Measurements from ENCODE around the gene PRR11. TPM values are rescaled to one million over a fixed set of nuclear protein-coding genes. Genes with fewer than 3 reads are reported as not detected.
"Not testable (repeated sequence)": the region's sequence is repeated elsewhere in the genome, so short reads cannot be mapped to it uniquely, and the experiment has no call there.

PRR11 gene
- total RNA-seq (2014; rRNA removed; shearing (Covaris generic); ENCODE audit: low replicate concordance): 27.6 and 30.4 TPM in 2 replicates

GRCh38 chr17:59155439-59156177 is at the start of gene PRR11:
PRR11 (plus strand) TSS chr17:59155746; CDS start chr17:59169753, 14,007 bp downstream.
- H3K36me3 ChIP-seq: peaks cover 20% of the 10 kb centered on the region
- peak; percentile 99 for DNase-seq
- H3K27me3 ChIP-seq: no peaks in the 10 kb centered on the region
- H3K9me3 ChIP-seq: no peaks in the 10 kb centered on the region
- peak within 1 kb of the TSS; percentile 77 for H3K4me3 ChIP-seq

GRCh38 chr17:59105852-59106462 is 49.6 kb upstream of the PRR11 start:
- Histone ChIP-seq H3K36me3 (peaks cover 53% of the 10 kb centered on the region), H3K27me3 (no peaks in the 10 kb centered on the region)
- DNase-seq: peak; percentile 76

DNA sequence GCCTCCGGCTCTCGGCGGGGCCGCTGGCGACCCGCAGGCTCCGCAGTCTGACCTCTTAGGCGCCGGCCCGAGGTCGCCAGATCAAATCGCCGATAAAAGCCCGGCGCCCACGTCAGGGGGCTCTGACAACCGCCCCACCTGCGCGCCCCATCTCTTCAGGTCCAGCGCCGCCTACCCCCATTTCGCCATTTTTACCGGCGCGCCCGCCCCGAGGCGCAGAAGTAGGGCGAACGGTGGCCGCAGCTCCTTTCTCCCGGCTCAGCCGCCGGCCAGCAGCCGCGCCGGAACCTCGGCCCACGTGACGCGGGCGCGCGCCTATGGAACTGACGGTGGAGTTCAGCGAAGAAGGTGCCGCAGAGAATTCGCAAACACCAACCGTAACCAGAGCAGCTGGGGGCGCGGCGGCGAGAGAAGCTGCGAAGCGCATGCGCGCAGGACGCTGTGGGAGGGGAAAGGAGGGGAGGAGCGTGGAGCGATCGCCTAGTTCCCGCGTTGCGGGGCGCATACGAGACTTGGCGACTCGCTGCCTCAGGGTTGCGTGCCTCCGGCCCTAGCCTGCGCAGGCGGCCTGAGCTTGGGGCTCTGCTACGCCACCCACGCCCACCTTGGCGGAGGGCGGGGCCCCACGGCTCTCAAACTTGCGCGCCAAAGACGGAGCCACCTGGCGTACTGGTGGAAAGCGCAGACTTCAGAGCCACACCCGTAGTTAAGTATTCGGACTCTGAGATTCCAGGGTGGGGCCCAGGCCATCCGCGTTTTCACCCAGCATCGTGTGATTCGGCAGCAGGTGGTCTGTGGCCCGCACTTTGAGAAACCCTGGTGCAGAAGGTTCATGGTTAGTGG is 48.9 kb upstream of the PRR11 start, which contains the start of gene TRIM37:
TRIM37 (minus strand) TSS at position 418 of the 843 bp plus-strand sequence. CDS start 419 bp downstream, outside the sequence.
- H3K4me3 ChIP-seq: peak within 1 kb of the TSS; percentile 96
- no peaks in the 10 kb centered on the region for H3K27me3 ChIP-seq
- DNase-seq: peak; percentile 99
- no peaks in the 10 kb centered on the region for H3K9me3 ChIP-seq
- H3K36me3 ChIP-seq: peaks cover 57% of the 10 kb centered on the region

More at GRCh38 chr17:59105852-59106462, 49.6 kb upstream of the PRR11 start:
- Histone ChIP-seq H3K9me3 (no peaks in the 10 kb centered on the region), H3K4me3 (peak overlapping the region; percentile 96)

DNA sequence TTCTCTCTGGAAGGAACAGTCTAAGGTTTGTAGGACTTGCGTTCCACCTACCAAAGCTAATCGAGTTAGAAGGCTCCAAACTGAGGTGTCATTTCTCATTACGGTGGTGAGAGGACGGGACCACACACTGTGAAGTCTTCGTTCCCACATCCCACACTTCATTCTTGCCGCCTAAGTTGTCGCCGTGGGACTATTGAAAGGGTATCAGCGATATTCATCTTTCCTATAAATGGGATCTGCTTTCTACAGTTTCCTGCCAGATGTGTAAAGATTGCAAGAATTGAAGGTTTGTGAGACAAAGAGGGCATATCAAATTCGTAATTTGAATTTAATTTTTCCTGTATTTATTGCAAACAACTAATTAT is 48.3 kb upstream of the PRR11 start:
- DNase-seq: no peak
- peaks cover 56% of the 10 kb centered on the region for H3K36me3 ChIP-seq
- peak overlapping the region; percentile 96 for H3K4me3 ChIP-seq
- H3K9me3 ChIP-seq: no peaks in the 10 kb centered on the region
- H3K27me3 ChIP-seq: no peaks in the 10 kb centered on the region

DNA sequence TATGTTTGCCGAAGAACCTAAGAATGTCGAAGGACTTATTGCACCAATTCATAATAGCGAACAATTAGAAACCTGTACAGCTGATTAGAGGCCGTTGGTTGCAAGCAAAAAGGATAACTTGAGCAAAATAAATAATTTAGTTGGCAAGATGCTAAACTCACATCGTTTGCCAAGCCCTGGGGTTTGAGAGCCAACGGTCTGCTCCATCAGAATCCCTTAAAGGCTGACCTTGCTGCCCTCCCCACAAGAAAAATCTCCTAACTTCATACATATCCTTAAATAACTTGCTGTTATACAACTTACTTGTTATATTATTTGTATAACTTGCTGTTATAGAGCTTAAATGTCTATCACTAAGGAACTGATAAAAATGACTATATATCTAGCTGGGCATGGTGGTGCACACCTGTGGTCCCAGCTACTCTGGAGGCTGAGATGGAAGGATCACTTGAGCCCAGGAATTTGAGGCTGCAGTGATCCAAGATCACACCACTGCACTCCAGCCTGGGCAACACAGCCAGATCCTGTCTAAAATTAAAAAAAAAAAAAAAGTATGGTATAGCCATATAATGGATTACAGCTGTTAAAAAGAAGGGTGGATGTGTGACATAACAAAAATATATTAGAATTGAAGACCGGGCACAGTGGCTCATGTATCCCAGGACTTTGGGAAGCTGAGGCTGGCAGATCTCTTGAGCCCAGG is 47.0 kb upstream of the PRR11 start:
- H3K27me3 ChIP-seq: no peaks in the 10 kb centered on the region
- no peak overlapping the region for H3K4me3 ChIP-seq
- DNase-seq: no peak
- no peaks in the 10 kb centered on the region for H3K9me3 ChIP-seq
- H3K36me3 ChIP-seq: peaks cover 50% of the 10 kb centered on the region

DNA sequence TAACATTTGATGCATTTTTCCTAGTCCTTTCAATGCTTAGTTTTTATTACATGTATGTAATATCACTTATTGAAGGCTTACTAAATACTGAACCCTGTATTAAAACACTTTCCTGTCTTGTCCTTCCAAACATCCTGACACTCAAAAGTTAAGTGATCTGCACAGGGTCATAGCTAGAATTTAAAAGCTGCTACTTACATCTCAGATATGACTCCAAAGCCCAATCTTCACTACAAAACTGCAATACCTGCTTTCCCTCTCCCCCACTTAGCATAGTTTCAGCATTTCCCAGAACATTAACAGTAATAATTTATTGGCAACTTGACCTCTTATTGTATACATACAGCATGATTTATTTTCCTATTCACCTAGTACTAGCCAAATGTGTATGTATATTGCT is 44.6 kb upstream of the PRR11 start:
- Histone ChIP-seq H3K27me3 (no peaks in the 10 kb centered on the region), H3K36me3 (peaks cover 56% of the 10 kb centered on the region), H3K9me3 (no peaks in the 10 kb centered on the region), H3K4me3 (no peak overlapping the region)
- no peak for DNase-seq

- Histone ChIP-seq H3K27me3 (no peaks in the 10 kb centered on the region), H3K36me3 (peaks cover 53% of the 10 kb centered on the region), H3K4me3 (no peak overlapping the region), H3K9me3 (no peaks in the 10 kb centered on the region)
- DNase-seq: no peak
These were observed 44.0 kb upstream of the PRR11 start for GRCh38 chr17:59111539-59111938.

DNA sequence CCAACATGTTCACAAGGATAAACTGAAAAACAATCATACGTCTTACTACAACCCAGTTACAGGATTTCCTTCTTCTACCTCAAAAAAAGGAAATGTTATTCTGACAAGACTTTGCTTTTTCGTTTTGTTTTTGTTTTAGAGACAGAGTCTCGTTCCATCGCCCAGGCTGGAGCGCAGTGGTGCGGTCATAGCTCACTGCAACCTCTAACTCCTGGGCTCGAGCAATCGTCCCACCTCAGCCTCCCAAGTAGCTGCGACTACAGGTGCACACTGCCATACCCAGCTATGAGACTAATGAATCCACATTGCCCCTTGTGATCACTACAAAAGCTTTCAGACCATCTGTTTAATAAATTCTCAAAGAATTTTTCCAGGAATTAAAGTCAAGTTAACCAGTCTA is 40.1 kb upstream of the PRR11 start:
- Histone ChIP-seq H3K9me3 (no peaks in the 10 kb centered on the region), H3K4me3 (no peak overlapping the region), H3K27me3 (no peaks in the 10 kb centered on the region), H3K36me3 (peaks cover 63% of the 10 kb centered on the region)
- DNase-seq: no peak

DNA sequence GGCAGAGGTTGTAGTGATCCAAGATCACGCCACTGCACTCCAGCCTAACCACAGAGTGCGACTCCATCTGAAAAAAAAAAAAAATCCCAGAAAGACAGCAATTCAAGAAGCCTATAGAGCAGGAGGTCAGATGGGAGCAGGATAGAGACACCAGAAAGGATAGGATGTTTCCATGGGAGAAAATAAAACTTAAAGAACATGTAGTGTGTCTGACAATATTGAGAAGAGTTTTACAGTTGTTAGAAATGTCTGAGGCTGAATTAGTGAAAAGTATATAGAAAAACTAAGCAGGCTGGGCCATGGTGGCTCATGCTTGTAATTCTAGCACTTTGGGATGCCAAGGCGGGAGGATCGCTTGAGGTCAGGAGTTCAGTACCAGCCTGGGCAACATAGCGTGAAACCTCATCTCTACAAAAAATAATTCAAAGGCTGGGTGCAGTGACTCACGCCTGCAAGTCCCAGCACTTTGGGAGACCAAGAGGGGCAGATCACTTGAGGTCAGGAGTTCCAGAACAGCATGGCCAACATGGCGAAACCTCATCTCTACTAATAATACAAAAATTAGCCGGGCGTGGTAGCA is 33.6 kb upstream of the PRR11 start:
- Histone ChIP-seq H3K27me3 (no peaks in the 10 kb centered on the region), H3K9me3 (no peaks in the 10 kb centered on the region; the same call in none of the 2 replicates), H3K4me3 (no peak overlapping the region), H3K36me3 (peaks cover 75% of the 10 kb centered on the region)
- DNase-seq: peak; percentile 37

DNA sequence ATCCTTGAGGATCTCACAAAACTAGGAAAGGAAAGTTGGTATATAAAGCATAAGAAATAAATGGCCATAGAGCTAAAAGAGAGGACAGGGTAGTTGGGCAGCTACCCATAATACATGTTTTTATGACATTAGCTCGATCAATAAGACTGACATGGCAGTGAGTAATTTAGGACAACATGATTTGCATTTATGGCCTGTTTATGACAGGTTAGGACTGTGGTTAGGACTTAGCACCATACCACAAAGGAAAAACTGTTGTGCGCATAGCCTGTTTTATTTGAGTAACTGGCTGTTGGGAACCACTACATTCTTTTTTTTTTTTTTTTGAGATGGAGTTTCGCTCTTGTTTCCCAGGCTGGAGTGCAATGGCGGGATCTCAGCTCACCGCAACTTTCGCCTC is 30.9 kb upstream of the PRR11 start:
- Histone ChIP-seq H3K36me3 (peaks cover 71% of the 10 kb centered on the region), H3K9me3 (no peaks in the 10 kb centered on the region; the same call in none of the 2 replicates), H3K4me3 (no peak overlapping the region), H3K27me3 (no peaks in the 10 kb centered on the region)
- DNase-seq: no peak

- no peaks in the 10 kb centered on the region; the same call in none of the 2 replicates for H3K9me3 ChIP-seq
- no peak for DNase-seq
- peaks cover 52% of the 10 kb centered on the region for H3K36me3 ChIP-seq
- no peak overlapping the region for H3K4me3 ChIP-seq
- no peaks in the 10 kb centered on the region for H3K27me3 ChIP-seq
These were observed 28.6 kb upstream of the PRR11 start for GRCh38 chr17:59126809-59127417.

DNA sequence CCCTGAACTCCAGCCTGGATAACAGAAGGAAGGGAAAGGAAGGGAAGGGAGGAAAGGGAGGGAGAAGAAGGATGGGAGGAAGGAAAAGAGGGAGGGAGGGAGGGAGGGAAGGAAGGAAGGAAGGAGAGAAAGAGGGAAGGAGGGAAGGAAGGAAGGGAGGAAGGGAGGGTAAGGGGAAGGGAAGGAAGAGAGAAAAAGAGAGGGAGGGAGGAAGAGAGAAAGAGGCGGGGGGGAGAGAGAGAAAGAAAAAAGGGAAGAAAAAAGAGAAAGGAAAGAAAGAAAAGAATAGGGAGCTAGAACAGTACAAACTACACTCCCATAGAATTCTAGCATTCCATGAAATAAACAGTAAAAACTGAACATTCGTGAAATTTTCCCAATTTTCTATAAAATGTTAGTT is 25.7 kb upstream of the PRR11 start:
- H3K36me3 ChIP-seq: peaks cover 32% of the 10 kb centered on the region

DNA sequence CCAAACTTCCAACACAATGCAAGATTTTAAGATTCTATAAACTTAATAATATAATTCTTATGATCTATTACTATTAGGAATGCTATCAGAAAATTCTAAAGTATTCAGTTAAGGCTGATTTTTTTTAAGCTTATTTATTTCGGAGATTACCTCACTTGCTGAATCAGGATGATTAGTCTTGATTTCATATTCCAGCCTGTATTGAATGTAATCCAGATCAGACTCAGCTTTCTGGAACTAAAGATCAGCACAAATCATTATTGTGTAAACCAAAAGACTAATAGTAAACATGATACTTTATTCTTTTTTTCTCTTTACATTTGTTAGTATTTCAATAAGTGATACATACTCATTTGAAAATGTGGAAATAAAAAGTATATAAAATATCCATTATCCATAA is 24.4 kb upstream of the PRR11 start:
- peaks cover 31% of the 10 kb centered on the region for H3K36me3 ChIP-seq
- DNase-seq: no peak
- no peaks in the 10 kb centered on the region for H3K27me3 ChIP-seq
- H3K9me3 ChIP-seq: no peaks in the 10 kb centered on the region; the same call in 1 of the 2 replicates
- no peak overlapping the region for H3K4me3 ChIP-seq

More for the DNA sequence above, 25.7 kb upstream of the PRR11 start:
- no peaks in the 10 kb centered on the region; the same call in 1 of the 2 replicates for H3K9me3 ChIP-seq
- no peak overlapping the region for H3K4me3 ChIP-seq
- DNase-seq: no peak
- no peaks in the 10 kb centered on the region for H3K27me3 ChIP-seq

- H3K27me3 ChIP-seq, DNase-seq, H3K9me3 ChIP-seq, H3K4me3 ChIP-seq, H3K36me3 ChIP-seq: not testable (repeated sequence)
These were observed 17.2 kb upstream of the PRR11 start for GRCh38 chr17:59138339-59138738.

DNA sequence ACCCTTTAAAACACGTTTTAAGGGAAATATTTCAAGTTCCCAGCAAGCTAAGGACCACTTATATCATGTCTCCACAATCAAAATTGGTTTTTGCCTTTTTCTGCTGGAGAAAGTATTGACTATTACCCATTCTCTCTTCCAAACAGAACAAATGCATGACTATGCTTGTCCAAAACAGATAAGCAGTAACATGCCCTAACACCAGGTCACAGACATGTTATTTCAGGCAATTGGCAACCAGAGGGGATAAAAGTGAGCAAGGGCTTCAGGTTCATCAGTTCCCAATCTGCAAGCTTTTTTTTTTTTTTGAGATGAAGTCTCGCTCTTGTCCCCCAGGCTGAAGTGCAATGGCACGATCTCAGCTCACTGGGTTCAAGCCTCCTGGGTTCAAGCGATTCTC is 15.6 kb upstream of the PRR11 start:
- no peak for DNase-seq
- Histone ChIP-seq H3K36me3 (peaks cover 18% of the 10 kb centered on the region), H3K27me3 (no peaks in the 10 kb centered on the region), H3K4me3 (no peak overlapping the region), H3K9me3 (no peaks in the 10 kb centered on the region)

GRCh38 chr17:59141860-59142259 is 13.7 kb upstream of the PRR11 start:
- peaks cover 22% of the 10 kb centered on the region for H3K36me3 ChIP-seq
- H3K9me3 ChIP-seq: no peaks in the 10 kb centered on the region
- no peak overlapping the region for H3K4me3 ChIP-seq
- no peak for DNase-seq
- no peaks in the 10 kb centered on the region for H3K27me3 ChIP-seq
